ENCODE data around the gene TEX13D.

Gene TEX13D

DNA sequence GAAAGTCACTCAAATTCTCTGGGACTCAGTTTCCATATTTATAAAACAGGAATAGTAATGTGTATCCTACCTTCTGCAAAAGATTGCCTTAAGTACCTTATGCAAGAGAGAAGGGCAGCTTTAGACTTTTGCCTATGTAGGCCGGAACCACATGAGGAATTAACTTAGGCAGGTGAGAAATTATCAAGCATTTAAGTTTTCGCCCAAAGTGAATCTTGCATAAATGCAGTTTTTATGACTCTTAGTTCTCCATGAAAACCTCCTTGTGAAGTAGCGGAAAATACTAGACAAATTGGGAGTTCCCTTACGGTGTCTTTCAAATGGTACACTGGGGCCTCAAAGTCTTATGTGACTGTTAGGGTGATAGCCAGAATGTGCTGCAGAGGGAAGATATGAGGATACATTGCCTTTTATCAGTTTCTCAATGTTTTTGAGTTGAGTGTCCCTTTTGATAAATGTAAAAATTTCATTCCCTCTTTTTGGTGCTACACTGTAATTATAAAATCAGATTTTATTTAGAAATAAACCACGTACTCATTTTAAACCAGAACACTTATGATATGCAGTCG, 16.5 kb downstream of the TEX13D start:
- DNase-seq: no peak

DNA sequence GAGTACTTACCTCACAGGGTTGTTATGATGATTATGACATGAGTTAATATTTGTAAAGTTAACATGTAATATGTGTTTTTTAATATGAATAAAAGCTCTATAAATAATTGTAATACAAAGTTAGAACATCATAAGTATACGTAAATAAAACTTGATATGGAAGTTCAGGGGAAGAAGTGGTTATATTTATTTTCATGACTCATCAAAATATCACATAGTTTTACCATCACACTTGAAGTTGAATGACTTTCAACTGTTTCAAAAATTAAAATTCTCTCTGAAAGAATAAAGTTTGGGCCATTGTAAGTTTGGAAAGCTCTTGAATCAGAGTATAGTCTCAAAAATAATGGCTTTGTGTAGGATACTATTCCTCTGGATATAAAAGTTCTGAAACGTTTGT, 22.2 kb downstream of the TEX13D start:
- DNase-seq: no peak

DNA sequence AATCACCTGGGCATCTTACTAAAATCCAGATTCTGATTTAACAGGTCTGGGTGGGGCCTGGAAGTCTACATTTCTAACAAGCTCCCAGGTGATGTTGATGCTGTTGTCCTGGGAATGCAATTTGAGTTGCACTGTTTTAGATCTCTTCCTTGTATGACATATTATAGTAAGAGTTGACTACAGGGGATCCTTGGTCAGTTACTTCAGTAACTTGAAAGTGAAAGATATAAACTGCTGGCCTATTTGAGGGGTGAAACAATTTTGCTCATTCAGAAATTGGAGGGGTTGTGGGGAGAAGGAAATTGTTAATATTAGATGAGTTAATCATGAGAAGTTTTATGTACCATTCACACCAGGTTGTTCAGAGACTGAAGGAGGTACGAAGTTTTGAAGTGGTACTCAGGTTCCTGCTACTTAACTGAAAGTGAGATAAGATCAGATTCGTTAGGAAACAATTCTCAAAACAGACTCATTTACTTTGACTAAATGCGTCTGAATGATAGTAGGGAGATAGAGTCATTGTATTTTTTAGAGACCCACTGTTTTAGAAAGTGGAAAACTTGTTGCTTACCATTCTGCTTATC, 26.4 kb downstream of the TEX13D start:
- DNase-seq: peak in 1 of 2 donors; percentile 58

DNA sequence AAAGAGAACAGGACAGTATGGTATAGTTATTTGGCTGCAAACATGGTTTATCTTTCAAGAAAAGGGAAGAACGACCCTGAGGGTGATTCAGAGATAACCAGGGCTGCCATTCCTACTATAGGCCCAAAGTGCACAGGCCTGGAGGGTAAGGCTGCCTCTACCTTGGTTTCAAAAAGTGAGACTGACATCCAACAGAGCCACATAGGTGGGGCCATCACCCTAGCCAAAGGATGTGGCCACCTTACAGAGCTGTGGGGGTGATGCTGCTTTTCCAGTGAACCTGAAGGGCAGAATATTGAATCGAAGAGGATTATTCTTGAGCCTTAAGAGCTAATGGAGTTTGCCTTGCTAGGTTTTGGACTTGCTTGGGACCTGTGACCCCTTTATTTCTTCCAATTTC, 29.6 kb downstream of the TEX13D start:
- DNase-seq: no peak

DNA sequence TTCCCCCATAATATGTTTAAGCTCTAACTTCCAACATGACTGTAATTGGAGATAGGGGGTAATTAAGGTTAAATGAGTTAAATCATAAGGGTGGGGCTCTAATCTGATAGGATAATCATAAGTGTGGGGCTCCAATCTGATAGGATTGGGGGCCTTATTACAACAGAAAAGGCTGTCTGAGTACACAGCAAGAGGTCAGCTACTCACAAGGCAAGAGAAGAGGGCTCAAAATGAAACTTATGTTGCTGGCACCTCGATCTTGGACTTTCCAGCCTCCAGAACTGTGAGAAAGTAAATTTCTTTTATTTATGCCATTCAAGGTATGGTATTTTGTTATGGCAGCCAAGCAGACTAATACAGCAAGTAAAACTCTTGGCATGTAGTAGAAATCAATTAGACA, 30.3 kb downstream of the TEX13D start:
- no peak for DNase-seq

DNA sequence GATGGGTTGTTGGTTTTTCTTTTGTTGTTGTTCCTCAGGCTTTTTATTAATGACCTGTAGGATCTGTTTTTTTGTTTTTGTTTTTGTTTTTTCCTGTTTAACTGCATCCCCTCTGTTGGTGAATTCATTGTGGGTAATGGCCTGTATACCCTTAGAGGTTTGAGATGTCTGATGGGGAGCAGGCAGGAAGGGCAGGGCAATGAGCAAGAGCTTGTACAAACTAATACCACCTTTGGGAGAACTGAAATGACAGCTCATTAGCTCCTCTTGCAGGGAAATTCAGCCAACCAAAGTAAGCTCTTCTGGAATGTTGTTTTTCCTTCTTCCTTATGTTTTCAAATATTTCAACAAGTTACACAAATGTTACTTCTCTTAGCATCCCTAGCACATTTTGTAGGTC, 37.3 kb downstream of the TEX13D start:
- DNase-seq: no peak

DNA sequence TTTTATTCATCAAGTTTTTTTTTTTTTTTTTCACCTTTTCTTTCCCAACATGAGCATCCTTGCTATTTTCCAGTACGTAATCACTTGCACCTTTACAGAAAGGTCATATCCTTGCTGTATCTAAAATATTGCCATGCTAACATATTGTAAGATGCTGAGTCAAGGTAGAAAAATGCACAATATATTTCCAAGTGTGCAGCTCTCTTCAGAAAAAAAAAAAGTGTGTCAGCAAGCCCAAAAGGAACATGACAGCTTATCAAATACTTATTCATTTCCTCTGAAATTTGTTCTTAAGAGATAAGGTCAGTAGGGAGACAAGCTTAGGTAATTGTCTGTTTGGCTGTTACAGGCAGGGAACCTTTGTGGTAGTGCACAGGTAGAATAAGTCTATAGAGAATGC, 40.9 kb downstream of the TEX13D start:
- DNase-seq: no peak

DNA sequence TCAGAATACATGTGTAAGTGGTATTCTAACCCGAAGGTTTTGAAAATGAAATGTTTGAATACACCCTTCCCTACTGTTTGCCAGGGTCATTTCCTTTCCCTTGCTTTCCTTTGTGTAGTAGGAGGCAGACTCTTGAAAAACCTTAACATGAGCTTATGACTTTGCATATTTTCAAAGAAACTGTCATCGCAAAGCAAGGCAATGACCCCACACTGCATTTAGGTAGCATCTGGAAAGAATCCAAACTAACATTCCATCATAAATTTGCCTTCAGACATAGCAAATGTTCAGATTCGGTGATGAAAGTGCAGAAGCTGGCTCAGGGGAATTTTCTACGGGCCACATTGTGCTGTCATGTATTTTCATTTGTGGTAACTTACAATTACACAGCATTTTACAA, 46.2 kb downstream of the TEX13D start:
- DNase-seq: no peak

DNA sequence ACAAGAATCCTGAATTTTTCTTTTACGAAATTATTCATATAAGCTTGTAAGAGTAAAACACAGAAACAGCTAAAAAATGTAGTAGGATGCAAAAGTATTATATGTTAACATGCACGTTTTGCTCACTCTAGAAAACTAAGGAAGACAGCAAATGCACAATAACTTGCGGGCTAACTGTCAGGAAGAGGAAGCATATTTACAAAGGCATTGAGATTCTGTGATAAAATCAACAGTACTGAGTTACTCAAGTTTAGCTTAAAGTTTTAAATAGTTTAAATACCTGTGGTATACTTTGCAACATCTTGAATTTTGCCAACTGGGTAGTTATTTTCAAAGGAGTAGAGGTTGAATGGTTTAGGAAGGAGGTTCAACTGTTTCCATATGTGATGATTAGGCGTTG, 50.9 kb downstream of the TEX13D start:
- no peak for DNase-seq

DNA sequence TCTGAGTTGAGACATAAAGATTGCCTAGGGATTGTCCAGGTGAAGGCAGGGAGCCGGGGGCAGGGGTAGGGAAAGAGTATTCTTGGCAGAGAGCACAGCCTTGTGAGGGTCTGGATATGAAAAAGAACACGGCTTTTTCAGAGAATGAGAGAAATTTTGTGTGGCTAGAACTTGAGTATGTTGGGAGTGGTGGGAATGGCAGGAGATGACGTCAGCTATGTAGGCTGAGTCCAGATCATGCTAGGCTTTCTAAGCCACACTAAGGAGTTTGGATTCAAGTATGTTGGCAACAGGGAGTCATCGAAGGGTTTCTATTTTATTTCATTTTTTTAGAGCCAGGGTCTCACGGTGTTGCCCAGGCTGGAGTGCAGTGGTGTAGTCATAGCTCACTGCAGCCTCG, 53.9 kb downstream of the TEX13D start:
- DNase-seq: no peak

Measured in CD4-positive, alpha-beta T cell treated with Interleukin-4 for 1 hour (primary cell).